Left lung (tissue), 10 donors: ENCODE data around the gene ZFYVE9. TPM values are rescaled to one million over a fixed set of nuclear protein-coding genes. Genes with fewer than 3 reads are reported as not detected.
A peak's percentile ranks its signal among the peaks of the same experiment; 100 is the strongest.

Source experiments
- ATAC-seq: fragments of 200-7000 bp; cut with Tn5 transposase; one replicate; pipeline ENCODE4 v1.9.1; 2020; ENCODE audit warnings: moderate library complexity
- DNase-seq, 4 donors: peaks; one replicate each; pipeline ENCODE4 v3.0.0-alpha.2; 2013 to 2020
- H3K27ac ChIP-seq, 2 donors: fragments of 200-600 bp; sonication (generic) in 1 of 2; one replicate each; pipeline versions ENCODE4 v1.5.0 to v1.8.0; 2020 to 2021
- H3K27me3 ChIP-seq, 2 donors: fragments of 200-600 bp; sonication (generic) in 1 of 2; one replicate each; pipeline versions ENCODE4 v1.5.0 to v1.8.0; 2020 to 2021
- H3K36me3 ChIP-seq, 2 donors: fragments of 200-600 bp; sonication (generic) in 1 of 2; one replicate each; pipeline versions ENCODE4 v1.5.0 to v1.8.0; 2020 to 2021
- H3K4me1 ChIP-seq, 2 donors: fragments of 200-600 bp; one replicate each; pipeline ENCODE4 v1.8.0; 2021
- H3K4me3 ChIP-seq, 2 donors: fragments of 200-600 bp; sonication (generic) in 1 of 2; one replicate each; pipeline versions ENCODE4 v1.5.0 to v1.8.0; 2020 to 2021; ENCODE audit warnings: mild to moderate bottlenecking in 1 of 2
- H3K9me3 ChIP-seq, 2 donors: fragments of 200-600 bp; sonication (generic) in 1 of 2; one replicate each; pipeline versions ENCODE4 v1.5.0 to v1.8.0; 2020 to 2021
- CTCF ChIP-seq, 2 donors: fragments of 200-600 bp; sonication (generic) in 1 of 2; IDR thresholded peaks; one replicate each; pipeline versions ENCODE4 v1.5.0 to v1.8.0; 2021; ENCODE audit warnings: antibody characterized with exemption in 2 of 2
- intact Hi-C, 2 donors: fragments of 100-400 bp; cut with DNase I; formaldehyde crosslinking; loops; one replicate each; pipeline versions ENCODE4 v1.11.2 to v1.14.2; 2022
- polyA plus RNA-seq, 6 donors: library from polyadenylated mRNA; unstranded; fragments of 120-200 nt; gene quantifications; one replicate each; pipeline ENCODE4 v1.2.1, GENCODE V29; 2013; ENCODE audit not compliant: insufficient read length in 6 of 6
- total RNA-seq, 2 donors: library from RNA; stranded (reverse); fragmentation: NEBNext Ultra II Directional; extraction: Animal tissue kit (Norgen Biotek cat#: 25700); gene quantifications; one replicate each; pipeline ENCODE4 v1.2.1, GENCODE V29; 2021
- donor health status: DM: no; HTN: yes; CAD: no.
- donor health status: DM: no; HTN: no; CAD: no.

The ZFYVE9 gene
- total and polyA plus RNA-seq, 8 donors = 15.2 to 38.1 (median 32.8) TPM

- no peak for ATAC-seq
- no peaks in the 10 kb centered on the region for H3K27me3 ChIP-seq
- H3K4me1 ChIP-seq = no peaks in the 10 kb centered on the region
- H3K36me3 ChIP-seq = no peaks in the 10 kb centered on the region
- TF ChIP-seq CTCF (IDR thresholded peaks at IDR 0.05) = no peak
- H3K4me3 ChIP-seq = no peak overlapping the region
- no peak overlapping the region for H3K27ac ChIP-seq
- intact Hi-C loops = no loop called here
- H3K9me3 ChIP-seq = no peaks in the 10 kb centered on the region
- no peak for DNase-seq
Observed at GRCh38 chr1:52158218-52158617, 16.3 kb downstream of the ZFYVE9 start.

- Histone ChIP-seq H3K36me3 (no peaks in the 10 kb centered on the region), H3K4me1 (no peaks in the 10 kb centered on the region), H3K4me3 (no peak overlapping the region), H3K27me3 (no peaks in the 10 kb centered on the region), H3K9me3 (no peaks in the 10 kb centered on the region), H3K27ac (no peak overlapping the region)
- ATAC-seq = peak; percentile 67
- DNase-seq = no peak
- TF ChIP-seq CTCF (IDR thresholded peaks at IDR 0.05) = no peak
- intact Hi-C loops = no loop called here
Observed at GRCh38 chr1:52159033-52159789, 17.3 kb downstream of the ZFYVE9 start.

- Histone ChIP-seq H3K9me3 (no peaks in the 10 kb centered on the region), H3K27ac (no peak overlapping the region), H3K4me1 (no peaks in the 10 kb centered on the region), H3K27me3 (no peaks in the 10 kb centered on the region), H3K36me3 (no peaks in the 10 kb centered on the region), H3K4me3 (no peak overlapping the region)
- no peak for TF ChIP-seq CTCF (IDR thresholded peaks at IDR 0.05)
- DNase-seq (no peak), ATAC-seq (no peak)
- intact Hi-C loops = no loop called here
Observed at GRCh38 chr1:52162947-52163346, 21.1 kb downstream of the ZFYVE9 start.

- Histone ChIP-seq H3K36me3 (no peaks in the 10 kb centered on the region), H3K27ac (no peak overlapping the region), H3K4me1 (no peaks in the 10 kb centered on the region), H3K27me3 (no peaks in the 10 kb centered on the region), H3K9me3 (no peaks in the 10 kb centered on the region), H3K4me3 (no peak overlapping the region)
- intact Hi-C loops = no loop called here
- no peak for TF ChIP-seq CTCF (IDR thresholded peaks at IDR 0.05)
- ATAC-seq = no peak
- DNase-seq = no peak
Observed at GRCh38 chr1:52164604-52165003, 22.7 kb downstream of the ZFYVE9 start.

- ATAC-seq = no peak
- no peak overlapping the region for H3K27ac ChIP-seq
- no peaks in the 10 kb centered on the region for H3K4me1 ChIP-seq
- no peak overlapping the region for H3K4me3 ChIP-seq
- H3K27me3 ChIP-seq = no peaks in the 10 kb centered on the region
- intact Hi-C loops = no loop called here
- no peak for DNase-seq
- H3K9me3 ChIP-seq = peaks cover 0 to 8% of the 10 kb centered on the region in 2 donors
- no peak for TF ChIP-seq CTCF (IDR thresholded peaks at IDR 0.05)
- H3K36me3 ChIP-seq = no peaks in the 10 kb centered on the region
Observed at GRCh38 chr1:52166996-52167753, 25.3 kb downstream of the ZFYVE9 start.
